CD4-positive, alpha-beta memory T cell (primary cell): Measurements from ENCODE around the gene CRTC2. TPM values are rescaled to one million over a fixed set of nuclear protein-coding genes. Genes with fewer than 3 reads are reported as not detected.

Experiments
- CTCF ChIA-PET: fragments of 350-600 bp; sonication (Branson Sonifier 250); formaldehyde crosslinking; loops from one replicate; lab custom pipeline; 2021; ENCODE audit warnings: inconsistent platforms; ENCODE audit not compliant: partially characterized antibody; lab: Charles Lee
- POLR2A ChIA-PET: fragments of 350-600 bp; sonication (Branson Sonifier 250); formaldehyde crosslinking; loops from one replicate; lab custom pipeline; 2021; ENCODE audit not compliant: partially characterized antibody; lab: Charles Lee
- DNase-seq, 5 donors: peaks; one replicate each; pipeline versions ENCODE4 v3.0.0 to v3.0.0-alpha.2; 2020 to 2022; ENCODE audit warnings: mixed read lengths in 1 of 5
- H3K27ac ChIP-seq: one replicate; pipeline ENCODE4 v1.7.0; 2013; ENCODE audit warnings: low read depth, low read length
- H3K27me3 ChIP-seq: 2 replicates; pipeline ENCODE4 v1.7.0; 2013; ENCODE audit warnings: mild to moderate bottlenecking, low read length, moderate library complexity; ENCODE audit not compliant: insufficient read depth
- H3K36me3 ChIP-seq: 2 replicates; pipeline ENCODE4 v1.7.0; 2013; ENCODE audit warnings: mild to moderate bottlenecking, low read length, moderate library complexity; ENCODE audit not compliant: insufficient read depth
- H3K4me1 ChIP-seq: 2 replicates; pipeline ENCODE4 v1.7.0; 2013; ENCODE audit warnings: mild to moderate bottlenecking, low read length, moderate library complexity; ENCODE audit not compliant: insufficient read depth
- H3K4me3 ChIP-seq, 2 donors: one replicate each; pipeline ENCODE4 v1.7.0; 2013; ENCODE audit warnings: low read length in 2 of 2, mild to moderate bottlenecking in 1 of 2
- H3K9me3 ChIP-seq, 2 donors: one replicate each; pipeline ENCODE4 v1.7.0; 2013; ENCODE audit warnings: low read length in 2 of 2, control low read depth in 1 of 2; ENCODE audit not compliant: control insufficient read depth in 1 of 2
- H3K27ac Mint-ChIP-seq, 7 donors: one replicate each; pipeline ENCODE4 v1.8.0; 2020 to 2021; ENCODE audit warnings: mixed read lengths in 7 of 7, mild to moderate bottlenecking in 6 of 7, inconsistent platforms in 3 of 7, moderate library complexity in 3 of 7
- H3K27me3 Mint-ChIP-seq, 2 donors: one replicate each; pipeline ENCODE4 v1.8.0; 2020 to 2021; ENCODE audit warnings: mixed read lengths in 2 of 2
- H3K36me3 Mint-ChIP-seq, 2 donors: one replicate each; pipeline ENCODE4 v1.8.0; 2020 to 2021; ENCODE audit warnings: mixed read lengths in 2 of 2, inconsistent platforms in 1 of 2, mild to moderate bottlenecking in 1 of 2
- H3K4me1 Mint-ChIP-seq, 4 donors: one replicate each; pipeline ENCODE4 v1.8.0; 2020 to 2021; ENCODE audit warnings: mixed read lengths in 4 of 4, mild to moderate bottlenecking in 1 of 4
- H3K4me3 Mint-ChIP-seq, 8 donors: one replicate each; pipeline ENCODE4 v1.8.0; 2020 to 2021; ENCODE audit warnings: mixed read lengths in 8 of 8, mild to moderate bottlenecking in 7 of 8, moderate library complexity in 6 of 8, inconsistent platforms in 3 of 8
- H3K9me3 Mint-ChIP-seq, 8 donors: one replicate each; pipeline ENCODE4 v1.8.0; 2020 to 2021; ENCODE audit warnings: mixed read lengths in 8 of 8, mild to moderate bottlenecking in 5 of 8, inconsistent platforms in 3 of 8, moderate library complexity in 1 of 8
- intact Hi-C: fragments of 100-400 bp; cut with micrococcal nuclease; formaldehyde crosslinking; loops from one replicate; pipeline ENCODE4 v1.15.1; 2023
- polyA plus RNA-seq, 2 donors: library from polyadenylated mRNA; unstranded; fragments of 300-500 nt; fragmentation: Illumina TruSeq; gene quantifications; one replicate each; pipeline ENCODE4 v1.2.3, GENCODE V29; 2021
- total RNA-seq, 2 experiments: library from RNA; stranded (reverse); gene quantifications; one replicate each; pipeline ENCODE4 v1.2.3, GENCODE V29; 2021

The CRTC2 gene
- total and polyA plus RNA-seq, 4 experiments from 2014 or later = 12.3 to 113 (median 83.0) TPM

- peak overlapping the region; percentile 93 to 100 (median 100) for H3K27ac Mint-ChIP-seq
- H3K4me1 Mint-ChIP-seq = peaks cover 19 to 38% (median 29%) of the 10 kb centered on the region in 4 donors
- POLR2A ChIA-PET = interaction anchor here (0.6 to 8.0 kb wide), 18 partner anchors 9 to 358 kb away, joined by 3 to 164 read pairs (median 21); partner anchors contain the start of genes CHTOP, CREB3L4, DENND4B and GATAD2B
- Histone ChIP-seq H3K27me3 (no peaks in the 10 kb centered on the region), H3K27ac (peak overlapping the region; percentile 93), H3K4me1 (peaks cover 36% of the 10 kb centered on the region), H3K9me3 (no peaks in the 10 kb centered on the region), H3K36me3 (peaks cover 15% of the 10 kb centered on the region), H3K4me3 (peak overlapping the region in 1 of 2 donors; percentile 92)
- CTCF ChIA-PET = interaction anchor here (1.3 to 11.0 kb wide), 5 partner anchors 14 to 343 kb away, joined by 3 to 169 read pairs (median 6); partner anchors contain the start of genes CREB3L4, DENND4B and JTB
- H3K27me3 Mint-ChIP-seq = no peaks in the 10 kb centered on the region
- intact Hi-C loops = loop anchor here (2.0 kb wide), 2 partner anchors 191 to 359 kb away; no protein-coding TSS in a partner anchor
- peak overlapping the region; percentile 94 to 99 (median 98) for H3K4me3 Mint-ChIP-seq
- peaks cover 29 to 41% of the 10 kb centered on the region in 2 donors for H3K36me3 Mint-ChIP-seq
- no peak for DNase-seq
- peaks cover 0 to 6% (median 0%) of the 10 kb centered on the region in 8 donors for H3K9me3 Mint-ChIP-seq
Observed at GRCh38 chr1:153991806-153992205, 33.4 kb upstream of the CRTC2 start.

- Histone ChIP-seq H3K4me1 (peaks cover 37% of the 10 kb centered on the region), H3K36me3 (peaks cover 15% of the 10 kb centered on the region), H3K27me3 (no peaks in the 10 kb centered on the region), H3K4me3 (peak overlapping the region; percentile 87 to 92), H3K9me3 (no peaks in the 10 kb centered on the region), H3K27ac (peak overlapping the region; percentile 93)
- Mint-ChIP-seq H3K27me3 (peaks cover 2 to 3% of the 10 kb centered on the region in 2 donors), H3K4me3 (peak overlapping the region; percentile 94 to 99 (median 98)), H3K27ac (peak overlapping the region; percentile 93 to 100 (median 100)), H3K4me1 (peaks cover 22 to 44% (median 33%) of the 10 kb centered on the region in 4 donors), H3K36me3 (peaks cover 29 to 41% of the 10 kb centered on the region in 2 donors), H3K9me3 (peaks cover 0 to 6% (median 0%) of the 10 kb centered on the region in 8 donors)
- ChIA-PET POLR2A (interaction anchor here (0.6 to 8.0 kb wide), 47 partner anchors 10 to 964 kb away, joined by 3 to 164 read pairs (median 6); partner anchors contain the start of genes CHTOP, CREB3L4, CRTC2 and DENND4B), CTCF (interaction anchor here (1.3 to 11.0 kb wide), 6 partner anchors 13 to 344 kb away, joined by 3 to 169 read pairs (median 5); partner anchors contain the start of genes CREB3L4, DENND4B and JTB)
- DNase-seq = no peak
- intact Hi-C loops = loop anchor here (2.0 kb wide), 2 partner anchors 192 to 358 kb away; no protein-coding TSS in a partner anchor
Observed at GRCh38 chr1:153991151-153991630, 32.8 kb upstream of the CRTC2 start.

- Histone ChIP-seq H3K27me3 (no peaks in the 10 kb centered on the region), H3K27ac (peak within 1 kb of the TSS; percentile 93), H3K9me3 (no peaks in the 10 kb centered on the region), H3K36me3 (peaks cover 15% of the 10 kb centered on the region), H3K4me1 (peaks cover 37% of the 10 kb centered on the region), H3K4me3 (peak within 1 kb of the TSS; percentile 87 to 92)
- H3K4me1 Mint-ChIP-seq = peaks cover 22 to 42% (median 34%) of the 10 kb centered on the region in 4 donors
- H3K27me3 Mint-ChIP-seq = peaks cover 2 to 3% of the 10 kb centered on the region in 2 donors
- CTCF ChIA-PET = interaction anchor here (1.0 to 11.0 kb wide), 9 partner anchors 12 to 344 kb away, joined by 3 to 169 read pairs (median 6); partner anchors contain the start of genes CREB3L4, DENND4B, JTB and SLC39A1
- POLR2A ChIA-PET = interaction anchor here (0.5 to 8.0 kb wide), 72 partner anchors 8 to 1866 kb away, joined by 3 to 164 read pairs (median 4); partner anchors contain the start of genes CHTOP, CREB3L4, CRTC2 and DENND4B
- peaks cover 0 to 6% (median 0%) of the 10 kb centered on the region in 8 donors for H3K9me3 Mint-ChIP-seq
- peak; percentile 93 to 97 (median 95) for DNase-seq
- H3K27ac Mint-ChIP-seq = peak within 1 kb of the TSS; percentile 93 to 100 (median 100)
- H3K36me3 Mint-ChIP-seq = peaks cover 26 to 39% of the 10 kb centered on the region in 2 donors
- intact Hi-C loops = loop anchor here (1.0 to 2.0 kb wide), 6 partner anchors 13 to 358 kb away; partner anchors contain the start of genes HAX1, JTB and UBAP2L
- peak within 1 kb of the TSS; percentile 94 to 99 (median 98) for H3K4me3 Mint-ChIP-seq
Observed at GRCh38 chr1:153990468-153991150, 32.2 kb upstream of the CRTC2 start, which contains the start of gene RPS27. Gene RPS27, plus strand, starts transcription at chr1:153990762. Its CDS starts 35 bp downstream, at chr1:153990797.

- Mint-ChIP-seq H3K27ac (peak overlapping the region in 4 of 7 donors; percentile 35 to 88 (median 66)), H3K36me3 (peaks cover 14 to 20% of the 10 kb centered on the region in 2 donors), H3K4me1 (peaks cover 17 to 34% (median 27%) of the 10 kb centered on the region in 4 donors), H3K9me3 (peaks cover 0 to 3% (median 0%) of the 10 kb centered on the region in 8 donors), H3K27me3 (peaks cover 4 to 5% of the 10 kb centered on the region in 2 donors), H3K4me3 (no peak overlapping the region)
- peaks cover 12% of the 10 kb centered on the region for H3K36me3 ChIP-seq
- no peak overlapping the region for H3K4me3 ChIP-seq
- intact Hi-C loops = loop anchor here (2.0 kb wide), 3 partner anchors 29 to 477 kb away; partner anchors contain the start of genes CRTC2 and GATAD2B
- no peaks in the 10 kb centered on the region for H3K27me3 ChIP-seq
- H3K4me1 ChIP-seq = peaks cover 25% of the 10 kb centered on the region
- H3K9me3 ChIP-seq = no peaks in the 10 kb centered on the region
- ChIA-PET POLR2A (interaction anchor here (0.6 to 8.0 kb wide), 10 partner anchors 12 to 212 kb away, joined by 3 to 164 read pairs (median 7); partner anchors contain the start of genes CREB3L4, DENND4B, GATAD2B and JTB), CTCF (interaction anchor here (0.8 to 11.0 kb wide), 20 partner anchors 8 to 310 kb away, joined by 3 to 169 read pairs (median 4); partner anchors contain the start of genes CREB3L4, DENND4B, JTB and SLC39A1)
- H3K27ac ChIP-seq = no peak overlapping the region
- DNase-seq = no peak
Observed at GRCh38 chr1:153987621-153988020, 29.2 kb upstream of the CRTC2 start.

- H3K4me3 ChIP-seq = no peak within 1 kb of the TSS
- ChIA-PET POLR2A (interaction anchor here (0.8 to 8.0 kb wide), 13 partner anchors 10 to 352 kb away, joined by 3 to 164 read pairs (median 4); partner anchors contain the start of genes CHTOP, CREB3L4, DENND4B and GATAD2B), CTCF (interaction anchor here (0.7 to 11.0 kb wide), 31 partner anchors 8 to 478 kb away, joined by 3 to 169 read pairs (median 4); partner anchors contain the start of genes CREB3L4, DENND4B, JTB and SLC27A3)
- Mint-ChIP-seq H3K4me3 (peak within 1 kb of the TSS; percentile 2 to 72 (median 38)), H3K27me3 (peaks cover 4 to 5% of the 10 kb centered on the region in 2 donors), H3K36me3 (peaks cover 1 to 6% of the 10 kb centered on the region in 2 donors), H3K27ac (peak within 1 kb of the TSS; percentile 77 to 96 (median 88)), H3K9me3 (peaks cover 0 to 3% (median 0%) of the 10 kb centered on the region in 8 donors), H3K4me1 (peaks cover 8 to 20% (median 15%) of the 10 kb centered on the region in 4 donors)
- peaks cover 11% of the 10 kb centered on the region for H3K4me1 ChIP-seq
- peak within 1 kb of the TSS; percentile 38 for H3K27ac ChIP-seq
- intact Hi-C loops = loop anchor here (1.0 to 2.0 kb wide), 9 partner anchors 27 to 475 kb away; partner anchors contain the start of genes CRTC2 and GATAD2B
- H3K9me3 ChIP-seq = no peaks in the 10 kb centered on the region
- H3K27me3 ChIP-seq = no peaks in the 10 kb centered on the region
- no peaks in the 10 kb centered on the region for H3K36me3 ChIP-seq
- DNase-seq = no peak
Observed at GRCh38 chr1:153985941-153986761, 27.7 kb upstream of the CRTC2 start, which contains the start of gene RAB13. Gene RAB13, minus strand, starts transcription at chr1:153986339. Its CDS starts 103 bp downstream, at chr1:153986236.
